KMS-11 (cell line): ENCODE results near the gene TENM3.

ENCODE experiments used
- H2AFZ ChIP-seq: fragments of 200-600 bp; sonication (generic); 2 replicates; pipeline ENCODE4 v1.6.1; 2016; ENCODE audit warnings: antibody characterized with exemption, mixed run types, low read depth
- H3K27ac ChIP-seq: fragments of 200-600 bp; sonication (generic); 2 replicates; pipeline ENCODE4 v1.6.1; 2016; ENCODE audit warnings: mild to moderate bottlenecking, mixed run types
- H3K27me3 ChIP-seq: fragments of 200-600 bp; sonication (generic); 2 replicates; pipeline ENCODE4 v1.6.1; 2017; ENCODE audit warnings: mild to moderate bottlenecking, low read depth, mixed run types, moderate library complexity; ENCODE audit not compliant: insufficient read depth
- H3K36me3 ChIP-seq: fragments of 200-600 bp; sonication (generic); 2 replicates; pipeline ENCODE4 v1.6.1; 2017; ENCODE audit warnings: mild to moderate bottlenecking, mixed run types; ENCODE audit not compliant: insufficient read depth
- H3K4me1 ChIP-seq: fragments of 200-600 bp; sonication (generic); 2 replicates; pipeline ENCODE4 v1.6.1; 2016; ENCODE audit warnings: mild to moderate bottlenecking, low read depth, mixed run types; ENCODE audit not compliant: poor library complexity, severe bottlenecking
- H3K4me2 ChIP-seq: fragments of 200-600 bp; sonication (generic); 2 replicates; pipeline ENCODE4 v1.7.0; 2016; ENCODE audit warnings: mild to moderate bottlenecking, mixed run types
- H3K4me3 ChIP-seq: fragments of 200-600 bp; sonication (generic); IDR thresholded peaks from 2 replicates; pipeline ENCODE4 v1.6.1; 2017; ENCODE audit warnings: low read depth, low read length, mixed read lengths; ENCODE audit not compliant: insufficient read depth
- H3K79me2 ChIP-seq: fragments of 200-600 bp; sonication (generic); 2 replicates; pipeline ENCODE4 v1.6.1; 2016; ENCODE audit warnings: low read depth, mixed run types; ENCODE audit not compliant: insufficient read depth
- H3K9ac ChIP-seq: fragments of 200-600 bp; sonication (generic); 2 replicates; pipeline ENCODE4 v1.6.1; 2016; ENCODE audit warnings: mild to moderate bottlenecking, mixed run types
- H4K20me1 ChIP-seq: fragments of 200-600 bp; sonication (generic); 2 replicates; pipeline ENCODE4 v1.6.1; 2016; ENCODE audit warnings: mild to moderate bottlenecking, mixed run types; ENCODE audit not compliant: insufficient read depth
- TF ChIP-seq, protein P1 (sequence below): fragments of 200-600 bp; sonication (generic); conservative IDR thresholded peaks from 2 replicates; pipeline ENCODE4 v1.6.1; 2017; ENCODE audit warnings: low read depth, mild to moderate bottlenecking, antibody characterized with exemption, low read length, moderate library complexity, mixed read lengths

The TENM3 gene

DNA sequence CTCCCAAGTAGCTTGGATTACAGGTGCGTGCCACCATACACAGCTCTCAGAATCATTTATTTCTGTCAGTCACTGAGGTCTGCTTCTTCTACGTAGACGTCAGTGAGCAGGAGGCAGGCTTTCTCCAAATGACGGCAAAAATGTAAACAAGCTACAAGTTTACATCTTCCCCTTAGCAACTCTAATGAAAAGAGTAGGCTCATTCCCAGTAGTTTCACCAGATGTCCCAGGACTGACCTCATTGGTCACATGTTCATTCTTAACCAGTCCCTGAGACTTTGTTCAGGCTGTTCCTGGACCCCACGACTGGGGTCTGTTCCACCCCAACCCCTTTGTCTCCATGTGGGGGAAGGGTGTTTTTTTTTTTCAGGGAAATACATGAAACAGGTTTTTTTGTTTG lies 67.1 kb downstream of the TENM3 start:
- H3K4me1 ChIP-seq = peaks cover 11% of the 10 kb centered on the region
- H3K27ac ChIP-seq = no peak overlapping the region
- H3K9ac ChIP-seq = no peak overlapping the region
- no peak overlapping the region for H3K4me2 ChIP-seq
- no peaks in the 10 kb centered on the region; the same call in 1 of the 2 replicates for H3K27me3 ChIP-seq
- TF ChIP-seq, protein P1, sequence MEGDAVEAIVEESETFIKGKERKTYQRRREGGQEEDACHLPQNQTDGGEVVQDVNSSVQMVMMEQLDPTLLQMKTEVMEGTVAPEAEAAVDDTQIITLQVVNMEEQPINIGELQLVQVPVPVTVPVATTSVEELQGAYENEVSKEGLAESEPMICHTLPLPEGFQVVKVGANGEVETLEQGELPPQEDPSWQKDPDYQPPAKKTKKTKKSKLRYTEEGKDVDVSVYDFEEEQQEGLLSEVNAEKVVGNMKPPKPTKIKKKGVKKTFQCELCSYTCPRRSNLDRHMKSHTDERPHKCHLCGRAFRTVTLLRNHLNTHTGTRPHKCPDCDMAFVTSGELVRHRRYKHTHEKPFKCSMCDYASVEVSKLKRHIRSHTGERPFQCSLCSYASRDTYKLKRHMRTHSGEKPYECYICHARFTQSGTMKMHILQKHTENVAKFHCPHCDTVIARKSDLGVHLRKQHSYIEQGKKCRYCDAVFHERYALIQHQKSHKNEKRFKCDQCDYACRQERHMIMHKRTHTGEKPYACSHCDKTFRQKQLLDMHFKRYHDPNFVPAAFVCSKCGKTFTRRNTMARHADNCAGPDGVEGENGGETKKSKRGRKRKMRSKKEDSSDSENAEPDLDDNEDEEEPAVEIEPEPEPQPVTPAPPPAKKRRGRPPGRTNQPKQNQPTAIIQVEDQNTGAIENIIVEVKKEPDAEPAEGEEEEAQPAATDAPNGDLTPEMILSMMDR = no peak
- no peak overlapping the region for H2AFZ ChIP-seq
- no peak overlapping the region for H3K4me3 ChIP-seq
- H4K20me1 ChIP-seq = no peaks in the 10 kb centered on the region
- H3K36me3 ChIP-seq = no peaks in the 10 kb centered on the region
- H3K79me2 ChIP-seq = no peaks in the 10 kb centered on the region

GRCh38 chr4:182310962-182311361 lies 67.8 kb downstream of the TENM3 start:
- H3K4me3 ChIP-seq = no peak overlapping the region
- no peaks in the 10 kb centered on the region for H4K20me1 ChIP-seq
- H3K27me3 ChIP-seq = no peaks in the 10 kb centered on the region; the same call in 1 of the 2 replicates

DNA sequence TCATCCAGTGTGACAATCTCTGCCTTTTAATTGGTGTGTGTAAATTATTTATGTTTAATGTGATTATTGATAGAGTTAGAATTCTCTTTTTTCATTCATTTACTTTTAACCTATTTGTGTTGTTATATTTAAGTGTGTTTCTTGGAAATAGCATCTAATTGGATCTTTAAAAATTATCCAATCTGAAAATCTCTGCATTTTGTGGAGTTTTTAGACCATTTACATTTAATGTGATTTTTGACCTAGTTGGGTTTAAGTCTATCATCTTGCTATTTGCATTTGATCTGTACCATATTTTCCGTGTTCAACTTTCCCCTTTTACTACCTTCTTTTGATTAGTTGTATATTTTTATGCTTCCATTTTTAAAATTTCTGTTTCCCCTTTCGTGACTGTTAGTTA lies 71.3 kb downstream of the TENM3 start:
- no peaks in the 10 kb centered on the region for H3K4me1 ChIP-seq
- no peak overlapping the region for H3K9ac ChIP-seq
- H4K20me1 ChIP-seq = no peaks in the 10 kb centered on the region
- TF ChIP-seq, protein P1 = no peak
- no peak overlapping the region for H3K4me2 ChIP-seq
- H3K4me3 ChIP-seq = no peak overlapping the region
- no peaks in the 10 kb centered on the region for H3K36me3 ChIP-seq
- H2AFZ ChIP-seq = no peak overlapping the region
- no peak overlapping the region for H3K27ac ChIP-seq
- no peaks in the 10 kb centered on the region; the same call in 1 of the 2 replicates for H3K27me3 ChIP-seq
- H3K79me2 ChIP-seq = no peaks in the 10 kb centered on the region

More at GRCh38 chr4:182310962-182311361, 67.8 kb downstream of the TENM3 start:
- no peaks in the 10 kb centered on the region for H3K79me2 ChIP-seq
- TF ChIP-seq, protein P1 = no peak
- no peaks in the 10 kb centered on the region for H3K36me3 ChIP-seq
- no peak overlapping the region for H3K4me2 ChIP-seq
- H2AFZ ChIP-seq = no peak overlapping the region
- H3K9ac ChIP-seq = no peak overlapping the region
- peaks cover 11% of the 10 kb centered on the region for H3K4me1 ChIP-seq
- H3K27ac ChIP-seq = no peak overlapping the region

GRCh38 chr4:182318256-182318655 lies 75.1 kb downstream of the TENM3 start:
- H4K20me1 ChIP-seq = no peaks in the 10 kb centered on the region
- TF ChIP-seq, protein P1 = no peak
- no peak overlapping the region for H2AFZ ChIP-seq
- no peak overlapping the region for H3K4me2 ChIP-seq
- no peak overlapping the region for H3K27ac ChIP-seq
- no peaks in the 10 kb centered on the region for H3K4me1 ChIP-seq
- no peaks in the 10 kb centered on the region for H3K36me3 ChIP-seq
- no peak overlapping the region for H3K4me3 ChIP-seq
- H3K79me2 ChIP-seq = no peaks in the 10 kb centered on the region
- no peak overlapping the region for H3K9ac ChIP-seq
- H3K27me3 ChIP-seq = no peaks in the 10 kb centered on the region; the same call in 1 of the 2 replicates
